Upper lobe of right lung (tissue), 1 donor: ENCODE results near the gene CCDC30. TPM values are rescaled to one million over a fixed set of nuclear protein-coding genes. Genes with fewer than 3 reads are reported as not detected.
A peak's percentile ranks its signal among the peaks of the same experiment; 100 is the strongest.
"Not testable (repeated sequence)": the region's sequence is repeated elsewhere in the genome, so short reads cannot be mapped to it uniquely, and the experiment has no call there.

Experiments used
- ATAC-seq: fragments of 200-7000 bp; cut with Tn5 transposase; one replicate; pipeline ENCODE4 v1.9.1; 2020; ENCODE audit warnings: mild to moderate bottlenecking, moderate library complexity
- DNase-seq: peaks from one replicate; pipeline ENCODE4 v3.0.0-alpha.2; 2020
- H3K27ac ChIP-seq: fragments of 200-600 bp; one replicate; pipeline ENCODE4 v1.8.0; 2022
- H3K27me3 ChIP-seq: fragments of 200-600 bp; one replicate; pipeline ENCODE4 v1.8.0; 2022; ENCODE audit warnings: mild to moderate bottlenecking
- H3K36me3 ChIP-seq: fragments of 200-600 bp; one replicate; pipeline ENCODE4 v1.8.0; 2022
- H3K4me1 ChIP-seq: fragments of 200-600 bp; one replicate; pipeline ENCODE4 v1.8.0; 2022
- H3K4me3 ChIP-seq: fragments of 200-600 bp; one replicate; pipeline ENCODE4 v1.8.0; 2022; ENCODE audit warnings: mild to moderate bottlenecking
- H3K9me3 ChIP-seq: fragments of 200-600 bp; one replicate; pipeline ENCODE4 v1.8.0; 2022
- CTCF ChIP-seq: fragments of 200-600 bp; IDR thresholded peaks from one replicate; pipeline ENCODE4 v1.8.0; 2022; ENCODE audit warnings: antibody characterized with exemption
- intact Hi-C: fragments of 100-400 bp; cut with DNase I; formaldehyde crosslinking; loops from one replicate; pipeline ENCODE4 v1.11.0; 2022
- total RNA-seq: library from RNA; stranded (reverse); fragmentation: NEBNext Ultra II Directional; extraction: Animal tissue kit (Norgen Biotek cat#: 25700); gene quantifications from one replicate; pipeline ENCODE4 v1.2.1, GENCODE V29; 2021
- donor health status: DM: no; HTN: yes; CAD: no; lungs with severe emphysema.

The CCDC30 gene
- total RNA-seq, 1 donor from 2014 or later, result 5.0 TPM

DNA sequence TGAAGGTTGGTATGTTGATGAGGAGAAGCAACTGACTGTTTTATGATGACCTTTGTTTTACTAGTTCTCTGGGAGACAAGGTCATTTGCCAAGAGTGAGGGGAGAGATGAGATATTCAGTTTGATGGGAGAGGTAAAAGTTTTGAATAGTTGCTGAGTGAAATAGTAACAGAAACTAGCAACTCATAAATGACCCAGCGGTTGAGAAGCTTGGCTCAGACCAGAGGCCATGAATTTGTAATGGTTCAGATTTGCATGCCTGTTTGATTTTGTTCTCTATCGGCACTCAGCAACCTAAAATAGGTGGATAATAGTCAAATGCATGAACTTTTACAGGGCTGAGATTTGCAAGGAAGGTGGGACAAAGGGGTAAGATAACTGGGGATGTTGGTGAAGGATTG, 6.6 kb downstream of the CCDC30 start:
- H3K4me3 ChIP-seq, result no peak overlapping the region
- H3K36me3 ChIP-seq, result no peaks in the 10 kb centered on the region
- H3K9me3 ChIP-seq, result no peaks in the 10 kb centered on the region
- no peaks in the 10 kb centered on the region for H3K27me3 ChIP-seq
- H3K4me1 ChIP-seq, result no peaks in the 10 kb centered on the region
- no peak overlapping the region for H3K27ac ChIP-seq
- DNase-seq, result no peak
- intact Hi-C loops, result no loop called here
- no peak for TF ChIP-seq CTCF
- no peak for ATAC-seq

DNA sequence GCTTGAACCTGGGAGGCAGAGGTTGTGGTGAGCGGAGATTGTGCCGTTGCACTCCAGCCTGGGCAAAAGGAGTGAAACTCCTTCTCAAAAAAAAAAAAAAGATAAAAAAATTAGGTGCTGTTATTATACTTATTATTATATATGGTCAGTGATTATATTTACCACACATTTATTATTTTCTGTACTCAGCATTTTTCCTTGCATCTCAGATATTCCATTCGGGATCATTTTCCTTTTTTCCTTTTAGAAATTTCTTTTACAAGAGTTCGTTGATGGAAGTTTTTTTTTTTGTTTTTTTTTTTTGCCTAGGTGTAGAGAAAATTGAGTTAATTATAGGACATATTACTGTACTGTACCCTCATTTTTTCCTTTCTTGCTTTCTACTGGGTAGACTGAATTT, 13.5 kb downstream of the CCDC30 start:
- DNase-seq (no peak), ATAC-seq (no peak)
- Histone ChIP-seq H3K4me1 (no peaks in the 10 kb centered on the region), H3K36me3 (no peaks in the 10 kb centered on the region), H3K27ac (no peak overlapping the region), H3K4me3 (no peak overlapping the region), H3K27me3 (no peaks in the 10 kb centered on the region), H3K9me3 (no peaks in the 10 kb centered on the region)
- intact Hi-C loops, result no loop called here
- no peak for TF ChIP-seq CTCF

GRCh38 chr1:42477354-42477753, 14.3 kb downstream of the CCDC30 start:
- H3K4me3 ChIP-seq, H3K4me1 ChIP-seq, ATAC-seq, H3K36me3 ChIP-seq, H3K27ac ChIP-seq, H3K9me3 ChIP-seq, intact Hi-C loops, DNase-seq, H3K27me3 ChIP-seq: not testable (repeated sequence)

DNA sequence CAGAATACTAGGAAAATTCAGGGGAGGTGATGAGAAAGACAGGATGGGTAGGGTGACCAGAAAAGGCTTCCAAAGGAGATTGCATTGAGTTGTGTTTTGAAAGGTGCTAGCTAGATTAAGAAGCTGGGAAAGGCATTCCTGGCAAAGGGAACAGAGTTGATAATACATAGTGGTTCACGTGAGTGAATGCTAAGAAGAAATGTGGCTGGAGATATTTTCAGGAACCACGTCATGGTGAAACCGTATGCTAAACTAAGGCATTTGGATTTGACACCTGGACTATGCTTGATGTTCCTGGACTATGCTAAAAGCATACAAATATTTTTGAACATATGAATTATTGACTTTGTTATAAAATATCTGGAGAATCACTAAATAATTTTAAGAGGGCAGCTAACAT, 14.7 kb downstream of the CCDC30 start:
- intact Hi-C loops, result no loop called here
- H3K36me3 ChIP-seq, result peaks cover 7% of the 10 kb centered on the region
- H3K27ac ChIP-seq, result no peak overlapping the region

GRCh38 chr1:42479621-42480020, 16.5 kb downstream of the CCDC30 start:
- peaks cover 22% of the 10 kb centered on the region for H3K36me3 ChIP-seq
- no peaks in the 10 kb centered on the region for H3K4me1 ChIP-seq
- TF ChIP-seq CTCF, result no peak
- H3K4me3 ChIP-seq, result no peak overlapping the region
- ATAC-seq (peak; percentile 57), DNase-seq (no peak)
- H3K9me3 ChIP-seq, result no peaks in the 10 kb centered on the region
- intact Hi-C loops, result no loop called here
- H3K27ac ChIP-seq, result no peak overlapping the region
- H3K27me3 ChIP-seq, result no peaks in the 10 kb centered on the region

More for the DNA sequence above, 14.7 kb downstream of the CCDC30 start:
- DNase-seq (no peak), ATAC-seq (no peak)
- Histone ChIP-seq H3K27me3 (no peaks in the 10 kb centered on the region), H3K4me3 (no peak overlapping the region), H3K9me3 (no peaks in the 10 kb centered on the region), H3K4me1 (no peaks in the 10 kb centered on the region)
- no peak for TF ChIP-seq CTCF

GRCh38 chr1:42480921-42481320, 17.8 kb downstream of the CCDC30 start:
- intact Hi-C loops, result no loop called here
- no peak for ATAC-seq
- no peaks in the 10 kb centered on the region for H3K9me3 ChIP-seq
- H3K27me3 ChIP-seq, result no peaks in the 10 kb centered on the region
- no peak overlapping the region for H3K27ac ChIP-seq
- no peak overlapping the region for H3K4me3 ChIP-seq
- DNase-seq, result no peak
- H3K4me1 ChIP-seq, result no peaks in the 10 kb centered on the region
- no peak for TF ChIP-seq CTCF
- H3K36me3 ChIP-seq, result peaks cover 22% of the 10 kb centered on the region
